B cell (primary cell): ENCODE results near the gene ANKRD44. TPM values are rescaled to one million over a fixed set of nuclear protein-coding genes. Genes with fewer than 3 reads are reported as not detected.

Source experiments
- ATAC-seq: fragments of 200-7000 bp; cut with Tn5 transposase; one replicate; pipeline ENCODE4 v1.10.0; 2021; ENCODE audit warnings: low read depth, mild to moderate bottlenecking, moderate number of reproducible peaks, moderate library complexity
- CTCF ChIA-PET: fragments of 350-600 bp; sonication (Branson Sonifier 250); formaldehyde crosslinking; loops from one replicate; lab custom pipeline; 2021; ENCODE audit warnings: antibody characterized with exemption, inconsistent platforms; lab: Charles Lee
- POLR2A ChIA-PET: fragments of 350-600 bp; sonication (Branson Sonifier 250); formaldehyde crosslinking; loops from one replicate; lab custom pipeline; 2021; ENCODE audit warnings: antibody characterized with exemption; lab: Charles Lee
- DNase-seq: peaks from one replicate; pipeline ENCODE4 v3.0.0; 2013
- H2AFZ ChIP-seq: 2 replicates; pipeline ENCODE4 v1.6.1; 2012; ENCODE audit warnings: mild to moderate bottlenecking, low read depth, low read length; ENCODE audit not compliant: insufficient read depth, poor library complexity, severe bottlenecking
- H3K27ac ChIP-seq, 2 donors: 1 replicate in 1 of 2; 2 replicates in 1 of 2; pipeline ENCODE4 v1.5.1; 2012 to 2013; ENCODE audit warnings: low read length in 2 of 2, mild to moderate bottlenecking in 2 of 2, moderate library complexity in 1 of 2
- H3K27me3 ChIP-seq, 4 experiments: fragments of 200-600 bp in 1 of 4; sonication (generic) in 1 of 4; replicated peaks in 1 of 4; 1 replicate in 2 of 4; 2 replicates in 2 of 4; pipeline versions ENCODE4 v1.6.1 to v1.7.0; 2013 to 2016; ENCODE audit warnings: low read length in 3 of 4, mild to moderate bottlenecking in 2 of 4, mixed read lengths in 1 of 4, moderate library complexity in 1 of 4; ENCODE audit not compliant: insufficient read depth in 4 of 4, control insufficient read depth in 3 of 4; ENCODE audit errors: control extremely low read depth in 1 of 4
- H3K36me3 ChIP-seq, 2 experiments: replicated peaks in 1 of 2; 1 replicate in 1 of 2; 2 replicates in 1 of 2; pipeline versions ENCODE4 v1.6.1 to v1.7.1; 2013; ENCODE audit warnings: low read length in 1 of 2; ENCODE audit not compliant: insufficient read depth in 2 of 2, control insufficient read depth in 1 of 2; ENCODE audit errors: control extremely low read depth in 1 of 2, extremely low read depth in 1 of 2
- H3K4me1 ChIP-seq, 2 donors: fragments of 200-600 bp in 1 of 2; sonication (generic) in 1 of 2; 1 replicate in 1 of 2; 2 replicates in 1 of 2; pipeline versions ENCODE4 v1.5.1 to v1.6.1; 2013 to 2017; ENCODE audit warnings: low read length in 2 of 2; ENCODE audit not compliant: control insufficient read depth in 2 of 2, insufficient read depth in 2 of 2
- H3K4me2 ChIP-seq: replicated peaks from 2 replicates; pipeline ENCODE3; 2012; ENCODE audit warnings: mild to moderate bottlenecking, low read depth, low read length; ENCODE audit not compliant: poor library complexity, severe bottlenecking
- H3K4me3 ChIP-seq, 5 experiments: fragments of 200-600 bp in 1 of 5; sonication (generic) in 1 of 5; 1 replicate in 3 of 5; 2 replicates in 2 of 5; pipeline versions ENCODE4 v1.5.1 to v1.7.0; 2011 to 2016; ENCODE audit warnings: low read length in 4 of 5, mild to moderate bottlenecking in 4 of 5, low read depth in 2 of 5, control low read depth in 1 of 5, moderate library complexity in 1 of 5; ENCODE audit not compliant: insufficient read depth in 1 of 5; ENCODE audit errors: control extremely low read depth in 1 of 5, extremely low read depth in 1 of 5
- H3K79me2 ChIP-seq: fragments of 200-600 bp; sonication (generic); one replicate; pipeline ENCODE4 v1.6.0; 2016; ENCODE audit warnings: low read length; ENCODE audit not compliant: control insufficient read depth, insufficient read depth
- H3K9ac ChIP-seq: fragments of 200-600 bp; sonication (generic); 2 replicates; pipeline ENCODE4 v1.6.1; 2017; ENCODE audit warnings: mild to moderate bottlenecking, low read length, moderate library complexity
- H3K9me3 ChIP-seq, 3 donors: one replicate each; pipeline versions ENCODE4 v1.6.1 to v1.7.1; 2013; ENCODE audit warnings: low read length in 2 of 3; ENCODE audit not compliant: control insufficient read depth in 2 of 3, insufficient read depth in 1 of 3; ENCODE audit errors: control extremely low read depth in 1 of 3
- H4K20me1 ChIP-seq: 2 replicates; pipeline ENCODE4 v1.6.0; 2012; ENCODE audit warnings: mild to moderate bottlenecking, low read length; ENCODE audit not compliant: insufficient read depth, control insufficient read depth, poor library complexity, severe bottlenecking
- H3K27ac Mint-ChIP-seq: one replicate; pipeline ENCODE4 v1.8.0; 2021; ENCODE audit warnings: mixed read lengths
- H3K27me3 Mint-ChIP-seq: one replicate; pipeline ENCODE4 v1.8.0; 2021; ENCODE audit warnings: mixed read lengths
- H3K4me1 Mint-ChIP-seq: one replicate; pipeline ENCODE4 v1.8.0; 2021; ENCODE audit warnings: mixed read lengths
- H3K4me3 Mint-ChIP-seq: one replicate; pipeline ENCODE4 v1.8.0; 2021; ENCODE audit warnings: mixed read lengths
- H3K9me3 Mint-ChIP-seq: one replicate; pipeline ENCODE4 v1.8.0; 2022; ENCODE audit warnings: mixed read lengths; ENCODE audit not compliant: insufficient read depth
- EZH2 ChIP-seq: IDR thresholded peaks from 2 replicates; pipeline ENCODE4 v1.6.1; 2012; ENCODE audit warnings: borderline replicate concordance, low read depth, mild to moderate bottlenecking, moderate library complexity, low read length; ENCODE audit not compliant: insufficient read depth, poor library complexity, severe bottlenecking
- WGBS: methylation state at CpG from one replicate; pipeline ENCODE4 v1.1.5; 2013; ENCODE audit warnings: missing lambda C conversion rate; ENCODE audit not compliant: insufficient coverage; 5-methylcytosine and 5-hydroxymethylcytosine counted together
- intact Hi-C: fragments of 100-400 bp; cut with micrococcal nuclease; formaldehyde crosslinking; loops from one replicate; pipeline ENCODE4 v1.10.0; 2022
- polyA plus RNA-seq: library from polyadenylated mRNA; depleted of rRNA; stranded (reverse); fragments of >200 nt; gene quantifications from 2 replicates; pipeline ENCODE4 v1.2.3, GENCODE V29; 2012
- total RNA-seq, 2 donors: library from RNA; stranded (reverse); fragments of 120-200 nt in 1 of 2; gene quantifications; 1 replicate in 1 of 2; 2 replicates in 1 of 2; pipeline versions ENCODE4 v1.2.3 to v1.2.4, GENCODE V29; 2013 to 2022
- TF ChIP-seq, protein P1 (sequence below): fragments of 200-600 bp; IDR thresholded peaks from one replicate; pipeline ENCODE4 v1.8.0; 2022; ENCODE audit warnings: antibody characterized with exemption, mild to moderate bottlenecking

ANKRD44 gene
- total and polyA plus RNA-seq, 2 donors (not counting 1 experiment from before 2014, with no cell fraction given) = 92.6 to 457 TPM

GRCh38 chr2:197254776-197255530, 55.6 kb downstream of the ANKRD44 start:
- Histone ChIP-seq H2AFZ (no peak overlapping the region), H3K4me2 (peak overlapping the region; percentile 84), H3K9me3 (peaks cover 0 to 5% (median 0%) of the 10 kb centered on the region in 3 donors), H3K9ac (peak overlapping the region; percentile 12), H3K27ac (peak overlapping the region; percentile 90 to 93), H3K36me3 (peaks cover 1 to 9% of the 10 kb centered on the region in 2 experiments), H3K79me2 (peaks cover 94% of the 10 kb centered on the region), H3K27me3 (no peaks in the 10 kb centered on the region), H4K20me1 (no peaks in the 10 kb centered on the region), H3K4me3 (peak overlapping the region in 1 of 5 experiments; percentile 26), H3K4me1 (peaks cover 75 to 80% of the 10 kb centered on the region in 2 donors)
- ATAC-seq = peak; percentile 35
- DNase-seq = peak; percentile 38
- 72% methylated on average over 2 of the region's 5 CpGs for WGBS
- intact Hi-C loops = loop anchor here (1.0 to 2.0 kb wide), 5 partner anchors 8 to 64 kb away; partner anchors contain the start of gene ANKRD44
- H3K27ac Mint-ChIP-seq = peak overlapping the region; percentile 90
- no peaks in the 10 kb centered on the region for H3K27me3 Mint-ChIP-seq
- H3K4me3 Mint-ChIP-seq = peak overlapping the region; percentile 87
- CTCF ChIA-PET = interaction anchor here (0.6 to 3.2 kb wide), 18 partner anchors 14 to 141 kb away, joined by 3 to 40 read pairs (median 4); partner anchors contain the start of gene ANKRD44
- POLR2A ChIA-PET = interaction anchor here (0.6 to 2.1 kb wide), 9 partner anchors 16 to 75 kb away, joined by 3 to 8 read pairs (median 3); no protein-coding TSS in a partner anchor
- peaks cover 77% of the 10 kb centered on the region for H3K4me1 Mint-ChIP-seq
- TF ChIP-seq, protein P1, sequence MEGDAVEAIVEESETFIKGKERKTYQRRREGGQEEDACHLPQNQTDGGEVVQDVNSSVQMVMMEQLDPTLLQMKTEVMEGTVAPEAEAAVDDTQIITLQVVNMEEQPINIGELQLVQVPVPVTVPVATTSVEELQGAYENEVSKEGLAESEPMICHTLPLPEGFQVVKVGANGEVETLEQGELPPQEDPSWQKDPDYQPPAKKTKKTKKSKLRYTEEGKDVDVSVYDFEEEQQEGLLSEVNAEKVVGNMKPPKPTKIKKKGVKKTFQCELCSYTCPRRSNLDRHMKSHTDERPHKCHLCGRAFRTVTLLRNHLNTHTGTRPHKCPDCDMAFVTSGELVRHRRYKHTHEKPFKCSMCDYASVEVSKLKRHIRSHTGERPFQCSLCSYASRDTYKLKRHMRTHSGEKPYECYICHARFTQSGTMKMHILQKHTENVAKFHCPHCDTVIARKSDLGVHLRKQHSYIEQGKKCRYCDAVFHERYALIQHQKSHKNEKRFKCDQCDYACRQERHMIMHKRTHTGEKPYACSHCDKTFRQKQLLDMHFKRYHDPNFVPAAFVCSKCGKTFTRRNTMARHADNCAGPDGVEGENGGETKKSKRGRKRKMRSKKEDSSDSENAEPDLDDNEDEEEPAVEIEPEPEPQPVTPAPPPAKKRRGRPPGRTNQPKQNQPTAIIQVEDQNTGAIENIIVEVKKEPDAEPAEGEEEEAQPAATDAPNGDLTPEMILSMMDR = no peak
- TF ChIP-seq EZH2 = no peak
- H3K9me3 Mint-ChIP-seq = no peaks in the 10 kb centered on the region

DNA sequence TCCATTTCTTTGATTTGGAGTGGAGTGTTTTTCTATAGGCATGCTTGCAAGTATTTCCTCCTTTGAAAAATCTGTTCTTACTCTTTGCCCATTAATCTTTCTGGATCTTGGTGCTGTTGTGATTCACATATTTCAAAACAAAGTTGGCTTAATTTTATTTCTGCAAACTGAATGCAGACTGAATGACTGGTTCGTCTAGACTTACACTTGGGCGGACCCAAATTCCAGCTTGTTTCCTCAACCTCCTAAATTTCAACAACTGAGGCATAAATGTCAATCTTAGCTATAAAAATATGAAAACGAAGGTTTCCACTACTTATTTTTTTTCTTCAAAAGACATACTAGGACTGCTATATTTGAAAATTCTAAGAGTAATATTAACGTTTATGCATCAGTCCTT, 59.0 kb downstream of the ANKRD44 start:
- CTCF ChIA-PET = interaction anchor here (0.7 to 1.2 kb wide), 3 partner anchors 11 to 60 kb away, joined by 4 to 7 read pairs (median 4); no protein-coding TSS in a partner anchor
- no peak overlapping the region for H3K4me3 Mint-ChIP-seq
- no peaks in the 10 kb centered on the region for H3K27me3 Mint-ChIP-seq
- Histone ChIP-seq H3K36me3 (peaks cover 1 to 26% of the 10 kb centered on the region in 2 experiments), H4K20me1 (peaks cover 16% of the 10 kb centered on the region), H2AFZ (no peak overlapping the region), H3K4me2 (no peak overlapping the region), H3K4me3 (no peak overlapping the region), H3K9me3 (peaks cover 0 to 5% (median 0%) of the 10 kb centered on the region in 3 donors), H3K27ac (peak overlapping the region in 1 of 2 donors; percentile 77), H3K79me2 (peaks cover 95% of the 10 kb centered on the region), H3K27me3 (no peaks in the 10 kb centered on the region), H3K4me1 (peaks cover 72 to 79% of the 10 kb centered on the region in 2 donors), H3K9ac (no peak overlapping the region)
- 100% methylated on average over 1 of the region's 4 CpGs for WGBS
- intact Hi-C loops = no loop called here
- POLR2A ChIA-PET = no interaction called here
- H3K4me1 Mint-ChIP-seq = peaks cover 79% of the 10 kb centered on the region
- H3K9me3 Mint-ChIP-seq = no peaks in the 10 kb centered on the region
- H3K27ac Mint-ChIP-seq = peak overlapping the region; percentile 27
- DNase-seq (no peak), ATAC-seq (no peak)
- TF ChIP-seq, protein P1 = no peak
- no peak for TF ChIP-seq EZH2
